Prostate gland (tissue), 2 donors: Measurements from ENCODE around the gene FRMD4A. TPM values are rescaled to one million over a fixed set of nuclear protein-coding genes. Genes with fewer than 3 reads are reported as not detected.

Experiments used
- DNase-seq: peaks from one replicate; pipeline ENCODE4 v3.0.0-alpha.2; 2019; ENCODE audit warnings: low spot score
- H3K27ac ChIP-seq, 2 donors: fragments of 200-600 bp; sonication (generic); 2 replicates each; pipeline ENCODE4 v1.5.1; 2017 to 2019
- H3K27me3 ChIP-seq: fragments of 200-600 bp; sonication (generic); replicated peaks from 2 replicates; pipeline ENCODE4 v1.5.1; 2019; ENCODE audit not compliant: insufficient read depth
- H3K36me3 ChIP-seq, 2 donors: fragments of 200-600 bp; sonication (generic); 1 replicate in 1 of 2; 2 replicates in 1 of 2; pipeline versions ENCODE4 v1.5.1 to v1.8.1; 2017 to 2019
- H3K4me1 ChIP-seq: fragments of 200-600 bp; sonication (generic); replicated peaks from 2 replicates; pipeline ENCODE4 v1.5.1; 2019
- H3K4me3 ChIP-seq, 2 donors: fragments of 200-600 bp; sonication (generic); 2 replicates each; pipeline ENCODE4 v1.5.1; 2017 to 2019
- H3K9me3 ChIP-seq: fragments of 200-600 bp; sonication (generic); 2 replicates; pipeline ENCODE4 v1.5.1; 2017
- POLR2A ChIP-seq: fragments of 450-650 bp; IDR thresholded peaks from one replicate; pipeline ENCODE4 v1.6.1; 2016; ENCODE audit warnings: antibody characterized with exemption, mild to moderate bottlenecking
- POLR2AphosphoS5 ChIP-seq: sonication (generic); formaldehyde crosslinking; IDR thresholded peaks from one replicate; pipeline ENCODE4 v1.6.1; 2017; ENCODE audit warnings: antibody characterized with exemption
- WGBS: methylation state at CpG from one replicate; pipeline ENCODE4 v1.1.5; 2018; 5-methylcytosine and 5-hydroxymethylcytosine counted together
- intact Hi-C: fragments of 100-400 bp; cut with DNase I; formaldehyde crosslinking; loops from one replicate; pipeline ENCODE4 v1.14.2; 2022
- total RNA-seq, 2 donors: library from RNA; depleted of rRNA; stranded (reverse); fragments of >200 nt; gene quantifications; one replicate each; pipeline ENCODE4 v1.1.0, GENCODE V29; 2016
- TF ChIP-seq, protein P1 (sequence below), 4 experiments: fragments of 200-600 bp in 2 of 4; fragments of 450-650 bp in 2 of 4; sonication (generic) in 2 of 4; IDR thresholded peaks; 1 replicate in 3 of 4; 2 replicates in 1 of 4; pipeline ENCODE4 v1.5.1; 2016 to 2019; ENCODE audit warnings: antibody characterized with exemption in 4 of 4, mild to moderate bottlenecking in 2 of 4, moderate library complexity in 2 of 4

Gene FRMD4A
- total RNA-seq, 2 donors from 2014 or later: 38.0 to 53.2 TPM

DNA sequence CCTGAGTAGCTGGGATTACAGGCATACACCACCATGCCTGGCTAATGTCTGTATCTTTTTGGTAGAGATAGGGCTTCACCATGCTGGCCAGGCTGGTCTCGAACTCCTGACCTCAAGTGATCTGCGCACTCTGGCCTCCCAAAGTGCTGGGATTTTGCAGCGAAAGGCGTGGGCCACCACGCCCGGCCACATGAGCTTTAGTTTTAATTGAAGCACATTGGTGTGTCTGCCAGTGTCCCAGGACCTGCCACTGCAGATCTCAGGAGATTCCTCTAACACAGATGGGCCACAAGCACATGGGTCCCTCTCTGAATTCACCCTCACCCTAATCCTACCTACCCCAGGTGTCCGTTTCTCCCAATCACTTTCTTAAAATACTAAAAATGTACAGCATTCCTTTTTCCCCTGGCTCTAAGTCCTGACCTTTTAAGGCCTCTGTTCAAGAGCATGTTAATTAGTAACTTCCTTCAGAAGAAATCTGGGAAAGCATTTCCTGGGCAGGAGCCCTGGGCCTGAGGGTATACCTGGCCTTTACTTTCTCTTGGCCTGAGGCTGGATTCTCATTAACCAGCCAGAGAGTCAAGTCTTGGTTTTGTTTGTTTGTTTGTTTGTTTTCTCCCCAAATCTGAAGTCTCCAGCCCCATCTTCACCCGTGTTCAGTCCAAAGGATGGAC, 661.4 kb downstream of the FRMD4A start:
- H3K4me1 ChIP-seq: no peaks in the 10 kb centered on the region
- H3K27me3 ChIP-seq: no peaks in the 10 kb centered on the region
- intact Hi-C loops: loop anchor here (10.0 kb wide), 1 partner anchor 425 kb away; no protein-coding TSS in a partner anchor
- H3K36me3 ChIP-seq: peaks cover 5 to 9% of the 10 kb centered on the region in 2 donors
- WGBS: 97% methylated on average over 8 of the region's 8 CpGs
- H3K27ac ChIP-seq: no peak overlapping the region
- no peaks in the 10 kb centered on the region for H3K9me3 ChIP-seq
- no peak for TF ChIP-seq POLR2A
- TF ChIP-seq, protein P1, sequence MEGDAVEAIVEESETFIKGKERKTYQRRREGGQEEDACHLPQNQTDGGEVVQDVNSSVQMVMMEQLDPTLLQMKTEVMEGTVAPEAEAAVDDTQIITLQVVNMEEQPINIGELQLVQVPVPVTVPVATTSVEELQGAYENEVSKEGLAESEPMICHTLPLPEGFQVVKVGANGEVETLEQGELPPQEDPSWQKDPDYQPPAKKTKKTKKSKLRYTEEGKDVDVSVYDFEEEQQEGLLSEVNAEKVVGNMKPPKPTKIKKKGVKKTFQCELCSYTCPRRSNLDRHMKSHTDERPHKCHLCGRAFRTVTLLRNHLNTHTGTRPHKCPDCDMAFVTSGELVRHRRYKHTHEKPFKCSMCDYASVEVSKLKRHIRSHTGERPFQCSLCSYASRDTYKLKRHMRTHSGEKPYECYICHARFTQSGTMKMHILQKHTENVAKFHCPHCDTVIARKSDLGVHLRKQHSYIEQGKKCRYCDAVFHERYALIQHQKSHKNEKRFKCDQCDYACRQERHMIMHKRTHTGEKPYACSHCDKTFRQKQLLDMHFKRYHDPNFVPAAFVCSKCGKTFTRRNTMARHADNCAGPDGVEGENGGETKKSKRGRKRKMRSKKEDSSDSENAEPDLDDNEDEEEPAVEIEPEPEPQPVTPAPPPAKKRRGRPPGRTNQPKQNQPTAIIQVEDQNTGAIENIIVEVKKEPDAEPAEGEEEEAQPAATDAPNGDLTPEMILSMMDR (IDR thresholded peaks at IDR 0.05): no peak
- TF ChIP-seq POLR2AphosphoS5: no peak
- DNase-seq: no peak
- H3K4me3 ChIP-seq: no peak overlapping the region

- Histone ChIP-seq H3K4me1 (no peaks in the 10 kb centered on the region), H3K27me3 (no peaks in the 10 kb centered on the region), H3K27ac (no peak overlapping the region), H3K4me3 (no peak overlapping the region), H3K9me3 (no peaks in the 10 kb centered on the region), H3K36me3 (peaks cover 5 to 9% of the 10 kb centered on the region in 2 donors)
- TF ChIP-seq, protein P1 (IDR thresholded peaks at IDR 0.05): no peak
- TF ChIP-seq POLR2A: no peak
- TF ChIP-seq POLR2AphosphoS5: no peak
- 72% methylated on average over 4 of the region's 4 CpGs for WGBS
- DNase-seq: no peak
- intact Hi-C loops: loop anchor here (10.0 kb wide), 1 partner anchor 427 kb away; no protein-coding TSS in a partner anchor
Measured at GRCh38 chr10:13668126-13668525, 662.6 kb downstream of the FRMD4A start.

GRCh38 chr10:13665516-13666262, 665.0 kb downstream of the FRMD4A start:
- Histone ChIP-seq H3K9me3 (no peaks in the 10 kb centered on the region), H3K4me1 (no peaks in the 10 kb centered on the region), H3K4me3 (no peak overlapping the region), H3K27ac (no peak overlapping the region), H3K36me3 (peaks cover 5 to 9% of the 10 kb centered on the region in 2 donors), H3K27me3 (no peaks in the 10 kb centered on the region)
- intact Hi-C loops: loop anchor here (10.0 kb wide), 1 partner anchor 429 kb away; no protein-coding TSS in a partner anchor
- 92% methylated on average over 19 of the region's 20 CpGs for WGBS
- TF ChIP-seq POLR2A (no peak), POLR2AphosphoS5 (no peak)
- TF ChIP-seq, protein P1 (IDR thresholded peaks at IDR 0.05): no peak
- DNase-seq: no peak

GRCh38 chr10:13661256-13661655, 669.5 kb downstream of the FRMD4A start:
- H3K4me3 ChIP-seq: no peak overlapping the region
- no peaks in the 10 kb centered on the region for H3K9me3 ChIP-seq
- H3K4me1 ChIP-seq: no peaks in the 10 kb centered on the region
- no peaks in the 10 kb centered on the region for H3K27me3 ChIP-seq
- intact Hi-C loops: loop anchor here (2.0 to 10.0 kb wide), 3 partner anchors 46 to 434 kb away; no protein-coding TSS in a partner anchor
- H3K36me3 ChIP-seq: peaks cover 0 to 13% of the 10 kb centered on the region in 2 donors
- no peak overlapping the region for H3K27ac ChIP-seq
- WGBS: 28% methylated on average over 8 of the region's 8 CpGs
- DNase-seq: no peak
- TF ChIP-seq POLR2AphosphoS5: no peak
- TF ChIP-seq, protein P1 (IDR thresholded peaks at IDR 0.05): no peak
- no peak for TF ChIP-seq POLR2A
